ENCODE results near the gene GATB.

The GATB gene

DNA sequence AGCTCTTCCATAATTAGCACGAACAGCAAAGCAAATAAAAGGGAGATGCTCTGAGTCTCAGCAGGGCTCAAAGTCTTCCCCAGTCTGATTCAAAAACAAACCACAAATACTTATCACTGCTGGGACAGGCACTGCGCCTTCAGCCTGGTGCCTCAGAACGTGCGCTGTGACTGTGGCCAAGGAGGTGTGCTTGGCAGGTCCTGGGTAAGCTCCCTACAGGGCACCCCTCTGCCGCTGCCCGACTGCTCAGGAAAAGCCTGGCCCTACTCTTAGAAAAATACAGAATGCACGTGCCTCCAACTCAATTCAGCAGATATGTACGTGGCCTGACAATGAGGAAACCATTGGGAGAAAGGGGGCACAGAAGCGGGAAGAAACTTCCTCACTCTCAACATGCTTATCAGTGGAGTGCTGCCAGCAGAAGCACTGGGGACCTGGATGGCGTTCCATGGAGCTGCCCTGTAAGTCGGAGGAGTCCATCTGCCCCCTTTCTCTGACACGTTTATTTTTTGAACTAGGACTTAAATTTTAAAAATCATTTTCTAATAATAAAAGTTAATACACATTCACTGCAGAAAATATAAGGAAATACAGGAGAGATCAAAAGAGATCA lies 86.8 kb downstream of the GATB start:
- no peak for DNase-seq (ENCODE audit: low read depth)

DNA sequence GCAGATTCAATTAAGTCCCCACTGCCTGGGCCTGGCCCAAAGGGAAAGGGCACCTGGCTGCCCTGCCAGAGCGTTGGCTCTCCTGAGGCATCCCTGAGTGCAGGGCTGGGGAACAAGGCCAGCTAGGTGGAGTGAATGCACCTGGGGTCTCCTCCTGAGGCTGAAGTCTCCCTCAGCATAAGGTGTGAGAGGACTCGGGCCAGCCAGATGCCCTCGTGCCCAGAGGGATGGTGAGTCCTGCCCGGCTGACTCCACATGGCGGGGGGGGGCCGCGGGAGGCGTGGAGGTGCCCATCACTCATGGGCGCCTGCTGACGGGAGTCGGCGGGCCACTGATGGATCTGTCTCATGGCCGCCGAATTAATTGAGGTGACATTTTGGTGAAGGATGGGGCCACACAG lies 87.8 kb downstream of the GATB start:
- DNase-seq (ENCODE audit: low read depth), result no peak

DNA sequence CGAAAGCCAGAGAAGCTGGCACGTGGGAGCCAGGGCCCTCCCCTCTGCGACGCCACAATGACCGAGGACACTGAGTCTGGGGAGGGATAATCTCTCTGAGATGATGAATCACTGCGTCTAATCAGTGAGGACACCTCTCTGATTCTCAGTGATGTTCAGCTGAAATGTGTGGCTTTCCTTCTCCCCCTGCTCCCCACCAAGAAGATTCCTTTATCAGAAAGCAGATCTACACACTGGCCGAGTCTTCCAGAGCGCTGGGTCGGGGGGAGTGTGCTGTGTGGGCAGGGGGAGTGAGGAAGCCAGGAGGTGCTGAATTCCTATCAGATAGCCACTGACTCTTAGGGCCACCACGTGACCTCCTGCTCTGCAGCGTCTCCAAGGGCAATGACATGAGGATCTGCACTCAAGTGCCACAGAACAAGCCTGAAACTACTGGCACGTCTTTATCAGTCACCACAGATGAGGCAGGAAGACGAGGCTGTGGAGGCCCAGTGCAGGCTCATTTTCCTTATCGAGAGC lies 89.2 kb downstream of the GATB start:
- DNase-seq (ENCODE audit: low read depth), result no peak

DNA sequence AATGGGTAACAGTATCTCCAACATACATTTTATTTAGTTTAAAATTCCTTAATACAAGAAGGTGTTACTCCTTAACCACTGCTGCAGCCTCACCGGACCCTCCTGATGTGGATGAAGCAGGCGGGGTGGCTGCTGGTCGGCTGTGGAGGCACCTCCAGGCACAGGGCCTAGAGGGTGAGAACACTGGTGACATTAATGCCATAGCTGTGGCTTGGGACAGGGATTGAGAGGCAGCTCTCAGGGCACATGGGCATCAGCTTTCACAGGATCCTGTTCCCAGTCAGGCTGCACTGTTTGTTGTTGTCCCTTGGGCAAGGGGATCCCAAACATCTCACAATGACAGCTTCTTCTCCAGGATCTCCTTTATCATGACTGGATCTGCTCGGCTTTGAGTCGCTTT lies 90.0 kb downstream of the GATB start:
- DNase-seq (ENCODE audit: low read depth), result no peak

DNA sequence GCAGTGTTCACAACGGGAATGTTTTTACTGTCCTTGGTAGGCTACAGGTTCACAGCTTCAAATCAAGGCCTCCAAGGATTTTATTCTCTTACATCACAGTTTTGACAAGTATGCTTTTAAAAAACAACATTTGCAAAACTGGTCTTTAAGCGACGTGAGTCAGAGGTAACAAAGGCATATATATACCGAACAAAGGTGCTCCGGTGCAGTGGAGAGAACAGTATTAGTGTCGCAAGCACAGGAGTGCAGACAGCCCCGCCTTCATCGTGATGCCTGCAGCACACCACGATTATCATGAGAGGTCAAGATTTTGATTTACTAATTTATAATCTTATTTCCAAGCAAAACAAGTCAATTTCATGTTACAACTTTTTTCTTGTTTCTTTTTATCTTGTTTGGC lies 90.8 kb downstream of the GATB start:
- DNase-seq (ENCODE audit: low read depth), result no peak

DNA sequence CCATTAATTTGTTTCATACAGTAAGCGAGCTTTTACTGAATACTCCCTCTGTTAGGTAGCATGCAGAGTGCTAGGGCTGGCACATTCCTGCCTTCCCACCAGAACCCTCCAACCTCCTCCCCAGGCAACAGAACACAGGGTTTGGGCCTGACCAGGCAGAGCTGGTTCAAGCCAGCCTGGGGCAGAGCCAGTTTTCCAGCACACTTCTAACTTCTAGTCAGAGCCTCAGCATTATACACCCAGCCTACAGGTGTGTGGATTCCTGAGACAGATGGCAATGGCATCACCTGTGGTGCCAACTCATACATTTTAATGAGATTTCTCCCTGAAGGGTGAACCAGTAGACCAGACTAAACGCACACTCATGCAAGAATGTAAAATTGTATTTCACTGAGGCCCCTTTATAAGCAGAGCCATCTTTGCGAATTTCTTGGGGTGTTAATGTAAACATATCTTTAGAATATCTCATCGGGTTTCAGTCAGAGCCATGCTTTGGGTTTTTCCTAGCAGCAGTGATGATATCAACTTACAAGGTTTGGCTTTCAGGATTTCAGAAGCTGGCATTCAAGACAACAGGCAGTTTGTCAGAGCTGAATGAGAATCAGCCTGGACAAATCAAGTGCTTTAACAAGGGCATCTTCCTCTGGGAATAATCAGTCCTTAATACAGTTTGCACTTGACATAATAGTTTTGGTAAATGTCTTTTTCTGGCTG lies 92.0 kb downstream of the GATB start:
- DNase-seq (ENCODE audit: low read depth), result no peak

DNA sequence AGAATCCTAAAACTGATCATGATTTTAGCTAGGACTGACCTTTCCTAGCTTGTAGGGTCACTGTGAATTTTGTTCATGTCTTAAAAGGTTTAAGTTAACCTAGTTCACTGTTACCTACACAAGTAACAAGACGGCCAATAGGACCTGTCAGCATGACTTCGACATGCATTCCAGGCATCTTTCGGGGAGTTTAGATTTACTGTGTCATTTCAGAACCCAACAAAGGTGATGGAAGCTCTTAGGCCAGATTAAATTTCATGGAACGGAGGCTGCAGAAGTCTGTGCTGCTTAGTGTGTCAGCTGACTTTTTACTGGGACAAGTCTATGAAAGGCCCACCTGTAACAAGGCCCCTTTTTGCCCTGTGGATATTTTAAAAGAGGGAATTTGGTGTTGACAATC lies 93.1 kb downstream of the GATB start:
- no peak for DNase-seq (ENCODE audit: low read depth)

DNA sequence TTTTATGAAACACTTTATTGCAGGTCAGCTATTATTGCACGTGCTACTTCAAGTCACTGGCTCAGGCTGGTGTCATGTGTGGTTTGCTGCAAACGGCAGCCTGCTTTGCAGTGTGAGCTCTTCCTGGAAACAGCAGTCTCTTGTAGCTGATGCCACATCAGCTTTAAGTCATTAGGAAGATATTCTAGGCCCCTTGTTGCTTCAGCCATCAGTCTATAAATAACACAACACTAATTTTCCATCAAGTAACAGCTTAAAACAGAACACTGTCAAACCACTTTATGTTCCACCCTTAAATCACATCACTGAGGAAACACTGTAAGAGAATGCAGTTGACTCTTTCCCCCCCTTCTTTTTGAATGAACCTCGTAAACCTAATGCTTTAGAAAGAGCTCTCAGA lies 93.8 kb downstream of the GATB start:
- DNase-seq (ENCODE audit: low read depth), result no peak

DNA sequence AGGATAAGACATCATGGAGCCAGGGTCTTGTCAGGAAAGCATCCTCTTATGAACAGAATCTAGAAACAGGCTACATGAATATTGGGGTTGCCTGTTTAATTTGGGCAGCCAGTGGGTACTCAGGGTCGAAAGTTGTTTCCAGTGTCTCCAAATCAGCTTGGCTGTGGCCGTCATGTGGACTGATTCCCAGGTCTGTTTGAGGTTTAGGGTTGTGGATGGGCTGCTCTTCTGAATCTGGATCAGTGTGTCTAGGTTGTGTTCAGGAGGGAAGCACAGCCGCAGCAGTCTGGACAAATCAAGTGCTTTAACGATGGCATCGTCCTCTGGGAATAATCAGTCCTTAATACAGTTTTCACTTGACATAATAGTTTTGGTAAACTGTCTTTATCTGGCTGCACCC lies 94.3 kb downstream of the GATB start:
- no peak for DNase-seq (ENCODE audit: low read depth)

DNA sequence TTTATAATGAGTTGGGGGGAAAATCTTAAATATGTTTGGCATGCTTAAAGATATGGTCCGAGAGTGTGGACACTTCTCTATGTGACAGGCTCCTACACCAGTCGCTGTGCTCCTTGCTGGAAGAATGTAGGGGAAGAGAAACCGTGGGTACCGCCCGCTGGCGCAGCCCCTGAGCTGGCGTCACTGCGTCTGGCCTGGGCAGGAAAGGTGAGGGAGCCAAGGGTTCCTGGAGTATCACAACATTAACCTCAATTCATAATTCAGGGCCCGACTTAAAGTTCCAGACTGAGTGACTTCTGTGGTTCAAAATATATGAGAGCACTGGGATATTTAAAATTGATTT lies 95.1 kb downstream of the GATB start:
- no peak for DNase-seq (ENCODE audit: low read depth)

DNA sequence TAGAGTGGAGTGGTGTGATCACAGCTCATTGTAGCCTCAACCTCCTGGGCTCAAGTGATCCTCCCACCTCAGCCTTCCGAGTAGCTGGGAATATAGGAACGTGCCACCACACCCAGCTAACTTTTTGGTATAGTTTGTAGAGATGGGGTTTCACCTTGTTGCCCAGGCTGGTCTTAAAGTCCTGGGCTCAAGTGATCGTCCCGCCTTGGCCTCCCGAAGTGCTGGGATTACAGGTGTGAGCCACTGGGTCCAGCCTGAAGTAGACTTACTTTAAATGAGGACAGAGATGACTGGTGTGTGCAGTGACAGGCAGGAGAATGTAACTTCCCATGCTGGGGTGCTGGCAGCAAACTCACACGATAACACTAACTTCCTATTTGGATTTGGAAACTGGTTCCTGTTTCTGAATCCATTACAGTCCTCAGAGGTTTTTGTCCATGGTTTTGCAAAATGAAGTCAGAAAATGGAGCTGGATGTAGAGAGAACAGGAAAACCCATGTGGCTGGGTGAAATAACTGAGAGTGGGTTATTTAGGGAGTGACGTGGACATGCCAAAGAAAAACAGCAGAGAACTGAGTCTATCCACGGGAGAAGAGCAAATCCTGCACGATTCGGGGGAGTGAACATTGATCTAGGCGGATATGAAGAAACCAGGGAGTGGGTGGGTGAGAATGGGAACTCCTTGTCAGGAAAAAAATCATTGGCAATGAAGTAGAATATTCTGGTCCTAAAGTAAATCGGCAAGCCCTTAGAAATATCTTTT lies 95.6 kb downstream of the GATB start:
- no peak for DNase-seq (ENCODE audit: low read depth)

DNA sequence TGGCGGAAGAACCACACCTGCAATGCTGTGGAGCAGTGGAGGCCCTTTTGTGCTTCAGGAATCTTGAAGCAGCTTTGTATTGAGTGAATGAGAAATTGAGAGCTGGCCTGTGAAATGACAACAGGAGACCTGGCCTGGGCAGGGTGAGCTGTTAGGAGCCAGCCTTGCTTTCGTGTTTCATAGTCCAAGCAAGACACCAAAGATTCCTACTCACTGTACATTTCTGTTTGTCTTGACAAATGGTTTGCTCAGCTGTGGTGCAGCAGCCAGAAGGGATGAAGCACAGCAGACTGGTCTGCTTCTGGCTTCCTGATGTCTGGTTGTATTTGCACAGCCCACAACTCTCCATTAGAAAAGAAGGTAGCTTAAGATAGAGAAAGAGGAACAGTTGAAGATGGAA lies 96.5 kb downstream of the GATB start:
- no peak for DNase-seq (ENCODE audit: low read depth)

DNA sequence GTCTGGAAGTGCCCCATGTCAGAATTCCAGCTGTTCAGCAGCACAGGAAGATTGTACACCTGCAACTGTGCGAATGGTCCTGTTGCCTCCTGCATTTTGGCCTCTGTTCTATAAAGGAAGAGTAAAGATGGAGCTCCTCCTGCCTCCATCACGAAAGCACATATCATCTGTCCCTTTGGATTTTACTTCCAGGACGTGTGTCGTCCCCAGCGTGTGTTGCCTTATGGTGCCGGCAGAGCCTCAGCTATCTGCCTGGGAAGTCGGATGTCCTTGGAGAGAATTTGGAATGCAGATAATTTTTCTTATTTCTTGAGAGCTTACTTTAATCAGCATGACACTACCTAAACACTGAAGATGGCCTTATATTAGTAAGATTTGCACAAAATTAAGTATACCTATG lies 97.7 kb downstream of the GATB start:
- no peak for DNase-seq (ENCODE audit: low read depth)

DNA sequence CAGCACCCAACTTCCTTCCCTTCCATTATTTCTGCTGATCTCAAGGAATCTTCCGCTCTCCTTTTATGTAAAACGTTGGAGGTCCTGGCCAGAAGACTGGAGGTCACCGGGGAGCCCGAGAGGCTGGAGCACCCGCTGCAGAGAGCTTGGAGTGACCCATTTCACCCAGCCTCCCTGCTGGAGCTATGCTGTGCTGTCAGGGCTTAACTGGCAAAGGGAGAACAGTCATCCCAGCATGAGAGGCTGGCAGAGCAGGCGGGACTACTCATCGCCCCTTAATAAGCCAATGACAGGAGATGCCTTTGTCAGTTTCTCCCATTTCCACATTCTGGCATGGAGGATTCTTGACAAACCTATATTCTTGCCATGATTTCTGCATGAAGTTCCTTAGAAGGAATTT lies 98.9 kb downstream of the GATB start:
- DNase-seq (ENCODE audit: low read depth), result no peak

DNA sequence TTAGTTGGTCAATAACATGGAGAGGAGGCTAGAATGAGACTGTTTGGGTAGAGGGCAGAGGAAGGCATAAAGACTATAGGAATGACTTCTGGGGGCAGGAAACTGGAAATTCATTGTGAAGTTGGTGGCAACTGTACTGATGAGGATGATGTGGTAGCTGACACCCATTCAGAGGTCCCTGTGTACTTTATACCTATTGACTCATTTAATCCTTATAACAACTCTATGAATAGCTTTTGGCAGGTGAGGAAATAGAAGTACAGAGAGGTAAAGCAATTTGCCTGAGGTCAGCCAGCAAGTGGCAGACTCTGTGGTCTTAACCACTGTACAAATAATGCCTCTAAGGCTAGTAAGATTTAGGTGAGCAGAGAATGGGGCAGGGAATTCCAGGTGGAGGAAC lies 100.1 kb downstream of the GATB start:
- no peak for DNase-seq (ENCODE audit: low read depth)

DNA sequence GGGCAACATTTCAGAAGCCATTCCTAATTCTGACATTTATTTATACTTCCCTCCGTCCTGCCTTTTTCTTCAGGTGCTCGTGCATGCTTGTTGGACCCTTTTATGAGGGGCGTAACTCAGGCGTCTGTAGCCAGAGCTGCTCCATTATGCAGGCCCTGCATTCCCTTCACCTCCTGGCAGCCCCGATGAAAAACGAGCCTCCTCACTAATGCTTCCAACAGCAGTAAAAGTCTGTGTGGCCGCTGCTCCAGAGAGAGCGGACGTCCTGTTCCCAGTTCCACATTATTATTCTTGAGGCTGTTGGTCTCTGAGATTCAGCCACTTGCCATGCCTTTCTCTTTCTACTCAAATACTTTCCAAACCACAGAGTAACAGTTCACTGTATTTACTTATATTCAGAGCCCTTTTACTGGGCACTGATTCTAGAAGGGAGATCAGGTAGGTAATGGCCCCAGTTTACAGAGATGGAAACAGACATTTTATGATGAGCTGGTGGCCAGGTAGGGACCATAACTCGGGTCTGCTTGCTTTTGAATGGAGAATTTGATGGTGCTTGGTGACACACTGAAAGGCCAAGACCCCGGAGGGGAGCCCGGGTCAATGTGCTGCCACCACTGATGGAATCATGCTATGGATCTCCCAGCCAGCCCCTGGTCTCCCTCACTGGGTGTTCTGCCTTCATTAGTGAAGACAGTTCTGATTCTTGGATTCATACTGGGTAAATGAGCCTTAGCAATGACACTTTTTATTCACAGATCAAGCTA lies 101.0 kb downstream of the GATB start:
- DNase-seq (ENCODE audit: low read depth), result no peak

DNA sequence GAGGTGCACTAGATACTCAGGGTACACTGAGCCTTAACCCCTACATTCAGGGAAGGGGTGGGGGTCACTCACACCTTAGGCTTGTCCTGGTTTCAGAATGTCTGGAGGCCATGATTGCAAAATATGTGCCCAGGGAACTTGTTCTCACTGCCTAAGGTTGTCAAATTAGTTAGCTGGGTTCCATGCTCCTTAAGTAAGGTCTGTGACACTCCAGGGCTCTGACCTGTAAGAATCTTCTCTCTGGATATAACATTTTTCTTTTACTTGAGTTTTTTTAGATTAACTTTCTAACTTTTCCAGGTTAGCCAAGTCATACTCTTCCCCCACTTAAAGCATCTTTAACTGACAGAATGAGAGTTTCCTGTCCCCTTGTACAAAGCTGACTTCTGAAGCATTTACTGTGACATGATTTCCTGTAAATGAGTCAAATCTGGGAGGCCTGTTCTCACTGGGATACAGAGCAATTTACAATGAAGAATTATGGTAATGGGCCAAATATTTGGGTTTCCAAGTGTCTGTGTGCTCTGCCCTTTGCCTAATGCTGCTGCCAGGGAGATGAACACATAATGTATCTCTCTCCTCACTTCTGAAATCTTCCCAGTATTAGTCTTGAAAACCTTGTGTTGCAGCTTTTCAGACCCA lies 101.7 kb downstream of the GATB start:
- no peak for DNase-seq (ENCODE audit: low read depth)

DNA sequence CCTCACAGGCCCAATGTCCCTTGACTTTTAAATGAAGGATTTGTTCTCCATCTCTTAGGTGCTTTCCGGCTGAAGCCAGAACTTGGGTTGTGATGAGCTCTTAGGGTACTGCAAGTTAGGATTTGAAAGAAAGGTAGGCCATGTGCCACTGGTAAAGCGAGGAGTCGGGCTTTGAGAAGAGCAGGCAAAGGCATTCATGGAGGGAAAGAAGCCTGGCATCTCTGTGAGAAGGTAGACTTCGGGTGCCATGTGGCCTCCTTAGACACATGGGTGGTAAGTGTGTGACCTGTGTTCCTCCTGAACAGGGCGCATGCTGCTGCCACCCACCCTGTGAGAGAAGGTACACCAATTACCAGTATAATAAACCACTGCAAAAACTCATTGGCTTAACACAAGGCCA lies 102.9 kb downstream of the GATB start:
- DNase-seq (ENCODE audit: low read depth), result no peak

DNA sequence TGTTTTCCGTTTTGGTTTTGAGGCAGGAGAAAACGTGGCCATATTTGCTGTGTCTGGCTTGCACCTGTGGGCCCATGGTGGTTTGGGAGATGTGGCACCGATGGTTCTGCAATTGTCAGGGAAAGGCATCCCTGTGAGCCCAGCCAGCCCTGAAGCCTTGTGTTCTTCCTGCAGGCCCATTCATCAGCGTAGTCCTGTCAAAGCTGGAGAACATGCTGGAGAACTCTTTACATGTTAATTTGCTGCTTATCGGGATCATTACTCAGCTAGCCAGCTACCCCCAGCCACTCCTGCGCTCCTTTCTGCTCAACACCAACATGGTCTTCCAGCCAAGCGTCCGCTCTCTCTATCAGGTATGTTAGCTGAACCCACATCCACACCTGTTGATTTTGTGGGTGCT lies 104.7 kb downstream of the GATB start:
- no peak for DNase-seq (ENCODE audit: low read depth)

DNA sequence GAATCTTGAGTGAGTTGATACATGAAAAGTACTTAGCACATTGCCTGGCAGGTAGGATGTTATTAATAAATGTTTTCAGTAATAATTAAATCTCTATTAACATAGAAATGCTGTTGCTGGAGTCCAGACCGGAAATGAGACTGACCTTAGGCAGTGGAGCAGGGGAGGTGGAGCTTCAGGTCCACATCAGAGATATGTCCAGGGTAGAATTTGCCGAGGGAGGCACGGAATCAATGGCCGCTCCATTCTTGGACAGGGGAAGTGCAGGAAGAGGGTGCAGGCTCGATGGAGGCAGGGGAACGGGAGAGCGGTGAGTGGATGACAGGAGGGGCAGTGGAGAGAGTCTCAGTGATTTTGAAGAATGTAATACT lies 107.3 kb downstream of the GATB start:
- DNase-seq (ENCODE audit: low read depth), result no peak

DNA sequence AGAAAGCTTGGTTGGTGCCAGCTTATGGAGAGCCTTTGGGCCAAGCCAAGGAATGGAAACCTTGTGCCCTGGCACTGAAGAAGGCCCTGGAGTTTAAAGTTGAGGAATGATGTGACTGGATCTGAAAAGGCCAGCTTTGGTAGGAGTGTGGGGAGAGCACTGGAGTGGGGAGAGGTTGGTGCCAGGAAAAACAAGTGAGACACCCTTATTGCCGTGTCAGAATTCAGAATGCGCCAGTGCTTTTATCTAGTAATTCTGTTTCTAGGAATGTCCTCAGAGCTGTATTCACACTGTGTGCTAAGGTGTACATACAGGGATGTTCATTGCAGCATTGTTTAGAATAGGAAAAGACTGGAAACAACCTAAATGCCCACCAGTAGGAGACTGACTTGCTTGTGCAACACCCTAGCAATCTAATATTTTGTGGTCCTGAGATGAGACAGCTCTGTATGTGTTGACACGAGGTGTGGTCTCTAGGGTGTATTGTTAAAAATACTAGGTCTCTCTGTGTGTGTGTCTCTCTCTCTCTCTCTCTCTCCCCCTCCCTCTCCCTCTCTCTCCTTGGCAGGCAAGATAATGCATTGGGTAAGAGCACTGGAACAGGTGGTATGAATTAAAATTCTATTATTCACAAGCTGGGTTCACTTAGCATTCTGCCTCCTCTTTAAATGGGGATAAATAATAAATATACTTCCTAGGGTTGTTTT lies 107.8 kb downstream of the GATB start:
- peak; percentile 37 for DNase-seq (ENCODE audit: low read depth)

DNA sequence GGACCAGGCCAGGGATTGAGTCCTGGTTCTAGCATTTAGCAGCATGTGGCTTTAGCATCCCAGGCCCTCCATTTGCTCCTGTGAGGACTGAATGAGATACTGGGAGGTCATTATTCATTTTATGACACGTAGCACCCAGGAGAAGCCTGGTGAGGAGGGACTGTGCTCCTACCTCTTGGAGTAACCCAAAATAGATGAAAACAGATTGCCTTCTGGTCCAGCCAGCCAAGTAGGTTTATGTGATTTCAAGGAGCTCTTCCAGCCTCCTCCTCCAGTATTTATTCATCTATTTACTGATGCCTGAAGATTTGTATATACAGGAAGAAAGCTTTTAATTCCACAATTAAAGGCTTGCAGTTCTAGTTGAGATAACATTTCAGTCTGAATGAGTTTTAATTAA lies 109.3 kb downstream of the GATB start:
- DNase-seq (ENCODE audit: low read depth), result no peak
